GM18505 (cell line): ENCODE measurements around the gene SUCO.

ENCODE experiments used
- ATAC-seq: cut with Tn5 transposase; IDR thresholded peaks from one replicate; pipeline ENCODE4 v1.9.1; 2021; ENCODE audit not compliant: unreplicated experiment
- POLR2A ChIP-seq: IDR thresholded peaks from 4 replicates; pipeline ENCODE4 v1.6.1; 2011; ENCODE audit warnings: borderline replicate concordance; ENCODE audit not compliant: insufficient read depth, insufficient read length; ENCODE audit errors: extremely low read depth

Gene SUCO

DNA sequence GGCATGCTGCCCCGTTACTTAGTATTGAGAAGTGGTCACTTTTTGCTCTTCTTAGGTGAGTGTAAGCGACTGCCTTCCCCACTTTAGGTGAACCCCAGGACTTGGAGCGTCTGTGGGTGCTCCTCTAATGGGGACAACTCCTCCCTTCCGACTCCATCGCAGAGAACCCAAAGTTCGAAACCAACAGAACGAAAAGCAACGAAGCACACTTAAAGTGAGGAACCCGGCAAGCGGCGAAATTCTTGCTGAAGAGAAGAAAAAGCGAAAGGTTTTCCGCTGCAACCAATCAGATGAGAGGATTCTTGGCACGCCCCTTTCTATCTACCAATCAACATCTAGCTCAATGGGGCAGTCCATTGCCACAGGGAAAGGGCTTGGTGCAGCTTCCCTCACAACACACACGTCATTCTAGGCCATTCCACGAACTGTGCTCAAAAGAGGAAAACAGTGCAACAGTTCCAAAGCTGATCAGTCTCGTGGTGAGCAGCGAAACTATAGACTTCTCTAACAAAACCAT is 709 bp upstream of the SUCO start:
- peak; percentile 85 for TF ChIP-seq POLR2A
- peak; percentile 65 for ATAC-seq

DNA sequence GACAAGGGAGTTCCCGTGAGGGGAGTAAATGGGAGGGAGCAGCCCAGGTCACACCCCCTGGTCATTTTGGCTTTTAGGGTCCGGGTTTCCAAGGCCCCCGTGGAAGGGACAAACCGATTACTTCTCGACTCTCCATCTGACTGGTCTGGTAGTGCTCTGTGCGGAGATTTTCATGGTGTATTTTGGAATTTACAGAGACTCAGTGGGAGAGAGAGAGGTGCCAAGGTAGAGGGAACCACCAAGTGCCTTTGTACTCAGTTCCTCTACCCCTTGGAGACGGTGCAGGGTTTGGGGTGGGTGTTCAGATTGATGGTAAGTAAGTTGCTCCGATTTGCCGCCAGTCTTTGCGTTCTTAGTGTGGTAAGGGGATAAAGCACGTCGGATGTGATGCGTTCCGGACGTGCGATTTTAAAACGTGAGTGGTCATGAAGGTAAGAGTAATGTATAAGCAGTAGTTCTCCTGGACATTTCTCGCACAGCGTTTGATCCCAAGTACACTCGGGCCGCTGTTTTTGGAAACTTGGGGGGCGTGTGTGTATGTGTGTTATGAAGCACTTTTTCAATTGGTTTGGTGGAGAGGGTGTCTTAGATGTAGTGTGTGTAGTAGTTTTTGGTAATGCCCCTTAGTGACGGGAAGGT is 682 bp downstream of the SUCO start:
- no peak for TF ChIP-seq POLR2A
- ATAC-seq, result no peak

DNA sequence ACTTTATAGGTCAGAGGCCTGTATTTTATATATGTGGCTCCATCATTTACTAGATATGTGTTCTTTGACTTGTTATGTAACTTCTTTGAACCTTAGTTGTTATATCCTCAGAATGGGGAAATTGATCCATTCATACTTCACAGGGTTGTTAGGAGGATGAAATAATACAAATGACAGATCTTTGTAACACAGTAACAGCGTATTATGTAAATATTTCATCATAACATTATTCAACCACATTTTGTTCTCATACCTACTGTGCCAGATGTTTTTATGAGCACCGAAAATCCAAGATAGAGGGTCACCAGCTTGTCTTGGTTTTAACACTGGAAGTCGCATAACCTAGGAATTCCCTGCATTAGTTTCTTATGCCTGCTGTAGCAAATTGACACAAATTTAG is 3.3 kb downstream of the SUCO start:
- ATAC-seq, result no peak
- TF ChIP-seq POLR2A, result no peak

DNA sequence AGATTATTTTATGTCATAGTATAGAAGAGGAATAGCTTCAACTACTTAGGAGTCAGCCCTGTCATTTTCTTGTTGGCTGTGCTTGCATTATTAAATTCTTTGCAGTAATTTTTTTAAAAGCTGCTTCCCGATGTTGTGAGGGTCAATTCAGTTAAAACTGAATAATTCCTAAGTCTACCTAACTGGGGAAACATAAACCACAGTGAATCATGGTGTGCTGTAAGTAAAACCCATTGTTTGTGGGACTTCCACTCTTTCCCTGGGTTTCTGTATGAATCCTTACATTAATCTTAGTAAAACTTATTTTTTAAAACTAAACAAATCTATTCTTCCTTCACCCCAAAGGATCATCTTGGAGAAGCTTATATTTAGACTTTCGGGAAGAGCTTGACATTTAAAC is 4.4 kb downstream of the SUCO start:
- TF ChIP-seq POLR2A, result no peak
- no peak for ATAC-seq

DNA sequence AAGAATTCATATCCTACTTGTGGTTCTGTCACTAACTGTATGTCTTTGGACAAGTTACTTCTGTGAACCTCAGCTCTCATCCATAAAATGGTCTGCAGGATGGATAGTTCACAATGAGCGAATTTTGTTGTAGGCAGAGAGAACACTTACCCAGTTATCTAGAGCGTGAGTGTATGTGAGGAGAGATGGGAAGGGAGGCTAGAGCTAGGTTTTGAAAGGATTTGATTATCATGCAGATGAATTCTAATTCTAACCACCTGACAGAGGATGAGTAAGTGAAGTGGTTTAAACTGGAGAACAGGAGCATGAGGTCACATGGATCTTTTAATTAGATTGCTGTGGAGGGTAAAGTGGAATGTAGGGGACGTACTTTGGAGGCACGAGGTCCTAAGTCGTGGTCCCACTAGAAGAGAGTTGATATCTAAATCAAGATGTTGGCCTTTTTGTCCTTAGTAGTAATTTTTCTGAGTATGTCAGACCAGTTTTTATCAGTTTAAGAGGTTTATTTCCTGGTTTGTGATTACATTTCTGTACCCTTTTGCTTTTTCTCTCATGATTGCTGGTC is 5.0 kb downstream of the SUCO start:
- ATAC-seq, result no peak
- TF ChIP-seq POLR2A, result no peak

DNA sequence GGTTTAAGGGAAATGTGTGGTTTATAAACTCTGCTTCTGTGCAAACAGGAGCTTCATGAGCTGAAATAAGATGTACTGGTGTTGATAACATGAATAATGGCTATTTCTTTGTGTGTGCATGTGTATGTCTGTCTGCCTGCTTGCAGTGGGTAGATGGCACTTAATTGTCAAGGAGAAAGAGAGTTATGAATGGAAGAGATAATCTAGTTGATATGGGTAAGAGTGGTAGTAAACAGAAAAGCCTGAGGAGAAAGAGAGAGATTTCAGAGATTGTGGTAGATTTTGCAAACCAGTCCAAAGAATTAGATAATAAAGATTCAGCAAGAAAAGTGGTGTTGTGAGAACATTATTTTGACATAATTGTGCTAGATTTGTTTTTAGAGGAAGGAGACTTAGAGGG is 7.7 kb downstream of the SUCO start:
- TF ChIP-seq POLR2A, result no peak
- ATAC-seq, result no peak

DNA sequence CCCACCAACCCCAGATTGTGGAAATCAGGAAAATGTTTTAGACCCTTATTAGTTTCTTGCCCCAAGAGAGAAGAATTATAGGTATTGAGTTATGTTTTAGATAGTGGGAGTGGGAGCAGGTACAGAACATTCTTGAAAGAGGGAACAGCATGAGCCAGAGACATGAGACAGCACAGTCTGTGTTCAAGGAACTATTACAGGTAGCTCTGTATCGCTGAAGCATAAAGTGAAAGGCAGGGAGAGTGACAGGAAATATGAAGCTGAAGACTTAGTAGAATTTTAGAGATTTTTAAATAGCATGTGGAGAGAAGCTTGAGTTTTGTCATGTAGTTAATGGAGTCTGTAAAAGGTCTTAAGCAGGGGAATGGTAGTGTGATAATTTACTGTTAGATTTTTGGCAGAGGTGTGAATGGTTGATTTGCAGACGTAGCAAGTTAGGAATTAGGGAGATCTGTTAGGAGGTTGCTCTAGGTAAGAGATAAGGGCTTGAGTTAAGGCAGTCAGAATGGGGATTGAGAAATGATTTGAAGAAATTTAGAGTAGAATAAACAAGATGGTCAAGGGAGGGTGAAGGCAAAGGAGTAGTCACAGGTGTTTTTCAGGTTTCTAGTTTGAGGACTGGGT is 11.6 kb downstream of the SUCO start:
- no peak for ATAC-seq
- TF ChIP-seq POLR2A, result no peak

DNA sequence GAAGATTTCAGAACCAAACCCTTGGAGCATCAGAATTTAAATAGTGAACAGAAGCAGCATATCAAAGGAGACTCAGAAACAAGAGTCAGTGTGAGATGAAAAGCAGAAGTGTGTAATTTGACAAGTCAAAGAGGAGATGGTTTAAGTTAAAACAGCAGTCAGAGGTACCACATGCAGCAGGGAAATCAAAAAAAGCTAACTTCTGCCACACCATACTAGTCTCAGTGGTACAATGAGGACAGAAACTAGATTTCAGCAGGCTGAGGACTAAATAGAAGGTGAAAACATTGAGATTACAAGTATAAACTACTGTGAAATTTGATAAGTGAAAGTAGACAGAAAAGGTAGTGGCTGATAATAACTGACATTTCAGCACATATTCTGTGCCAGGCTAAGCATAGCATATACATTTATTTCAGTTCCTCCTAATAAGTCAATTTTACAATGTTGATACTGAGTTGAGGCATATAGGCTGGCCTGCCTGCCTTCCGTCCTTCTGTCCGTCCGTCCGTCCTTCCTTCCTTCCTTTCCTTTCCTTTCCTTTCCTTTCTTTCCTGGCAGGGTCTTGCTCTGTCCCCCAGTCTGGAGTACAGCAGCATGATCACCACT is 12.6 kb downstream of the SUCO start:
- ATAC-seq, result peak; percentile 77

DNA sequence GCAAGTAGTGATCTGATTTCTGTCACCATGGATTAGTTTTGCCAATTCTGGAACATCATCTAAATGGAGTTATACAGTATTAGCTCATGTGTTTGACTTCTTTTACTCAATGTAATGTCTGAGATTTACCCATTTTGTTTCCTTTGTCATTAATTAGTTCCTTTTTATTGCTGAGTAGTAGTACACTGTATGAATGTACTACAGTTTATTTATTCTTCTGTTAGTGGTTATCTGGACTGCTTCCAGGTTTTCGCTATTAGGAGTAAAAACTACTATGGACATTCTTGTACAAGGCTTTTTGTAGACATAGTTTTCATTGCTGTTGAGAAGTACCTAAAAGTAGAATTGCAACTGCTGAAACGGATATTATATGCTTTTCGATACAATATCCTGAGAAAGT is 14.1 kb downstream of the SUCO start:
- TF ChIP-seq POLR2A, result no peak
- no peak for ATAC-seq

More for the DNA sequence above, 12.6 kb downstream of the SUCO start:
- TF ChIP-seq POLR2A, result no peak

DNA sequence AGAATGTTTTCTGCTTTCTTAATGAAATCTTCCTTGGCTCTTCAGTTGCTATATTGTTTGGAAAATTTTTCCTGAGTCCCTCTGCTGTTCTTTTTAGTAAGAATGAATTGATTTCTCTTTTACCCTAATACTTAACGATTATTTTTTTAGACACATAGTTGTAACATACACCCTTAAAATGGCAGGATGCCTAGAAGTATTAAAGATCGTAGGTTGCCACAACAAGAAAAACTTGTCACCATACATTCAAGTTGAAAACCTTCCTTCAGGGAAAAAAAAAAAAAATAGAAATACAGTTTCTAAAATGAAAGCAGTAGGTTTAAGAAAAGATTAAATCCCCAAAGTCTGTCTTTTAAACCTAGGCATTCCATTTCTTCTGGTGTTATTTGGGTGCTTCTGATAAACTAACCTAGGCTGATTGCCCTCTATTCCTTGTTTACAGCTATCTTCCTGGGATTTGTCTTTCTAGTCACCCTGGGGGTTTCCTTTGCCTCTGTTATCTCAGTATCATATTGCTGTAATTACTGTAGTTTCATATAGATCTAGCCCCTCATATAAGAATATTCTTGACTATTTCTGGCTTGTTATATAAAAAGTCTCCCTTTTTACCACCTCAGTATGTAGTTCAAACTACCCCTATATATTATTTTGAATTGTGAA is 16.8 kb downstream of the SUCO start:
- ATAC-seq, result no peak
- TF ChIP-seq POLR2A, result no peak

DNA sequence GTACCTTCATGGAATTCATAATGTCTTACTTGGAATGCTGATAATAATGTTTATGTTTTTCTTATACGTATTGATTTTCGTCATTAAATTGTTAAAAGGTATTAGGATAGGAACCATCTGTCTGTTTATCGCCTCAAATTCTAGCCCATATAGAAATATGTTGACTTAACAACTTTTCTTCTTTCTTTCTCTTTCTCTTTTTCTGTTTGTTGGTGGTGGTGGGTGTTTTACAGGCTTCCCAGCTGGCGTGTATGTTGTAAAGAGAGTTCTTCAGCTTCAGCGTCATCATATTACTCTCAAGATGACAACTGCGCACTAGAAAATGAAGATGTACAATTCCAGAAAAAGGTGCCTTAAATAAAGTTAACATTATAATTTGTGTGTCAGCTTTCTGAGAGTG is 18.3 kb downstream of the SUCO start:
- ATAC-seq, result no peak
- TF ChIP-seq POLR2A, result no peak

DNA sequence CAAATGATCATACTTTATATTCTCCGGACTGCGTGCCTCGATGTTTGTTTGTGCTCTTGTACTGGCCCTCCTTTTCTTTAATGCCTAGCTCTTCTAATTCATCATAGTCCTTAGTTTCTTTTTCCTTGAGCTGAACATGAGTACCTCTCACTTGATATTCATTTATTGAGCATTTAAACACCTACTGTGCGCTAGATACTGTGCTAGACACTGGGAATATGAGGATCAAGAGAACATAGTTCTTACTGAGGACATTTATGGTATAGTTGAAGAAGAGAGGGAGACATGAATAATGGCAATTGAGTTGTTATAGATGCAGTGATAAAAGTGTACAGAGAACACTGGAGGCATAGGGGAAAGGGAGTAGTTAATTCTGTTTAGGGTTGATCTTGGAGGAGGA is 22.0 kb downstream of the SUCO start:
- no peak for ATAC-seq
- no peak for TF ChIP-seq POLR2A

DNA sequence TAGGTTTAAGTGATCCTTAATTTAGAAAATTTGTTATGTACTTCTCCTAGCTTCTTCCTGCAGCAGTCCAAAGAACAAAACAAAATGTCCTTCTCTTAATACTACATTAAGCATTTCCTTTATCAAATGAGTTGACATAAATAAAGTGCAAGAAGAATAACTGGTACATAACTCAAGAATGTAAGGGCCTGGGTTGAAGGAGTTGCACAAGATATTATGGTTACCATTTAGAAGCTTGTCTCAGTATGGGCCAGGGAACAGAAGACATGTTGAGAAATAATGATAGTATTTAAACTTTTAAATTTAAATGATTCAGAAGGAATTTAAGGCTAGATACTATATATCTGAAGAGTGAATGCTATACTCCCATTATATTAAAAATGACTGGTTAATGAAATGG is 23.5 kb downstream of the SUCO start:
- no peak for TF ChIP-seq POLR2A
- ATAC-seq, result no peak
